Spinal cord (tissue), 10 donors: ENCODE measurements around the gene SLC25A41. TPM values are rescaled to one million over a fixed set of nuclear protein-coding genes. Genes with fewer than 3 reads are reported as not detected.

Source experiments
- DNase-seq, 6 donors: peaks; one replicate each; pipeline versions ENCODE4 v3.0.0 to v3.0.0-alpha.2; 2013 to 2015; ENCODE audit warnings: low spot score in 6 of 6, low read depth in 4 of 6
- H3K27ac ChIP-seq: one replicate; pipeline ENCODE4 v1.5.1; 2013; ENCODE audit warnings: low read depth, low read length, control low read depth
- H3K27me3 ChIP-seq: one replicate; pipeline ENCODE4 v1.6.1; 2013; ENCODE audit warnings: low read length; ENCODE audit not compliant: control insufficient read depth, insufficient read depth
- H3K36me3 ChIP-seq: one replicate; pipeline ENCODE4 v1.6.1; 2013; ENCODE audit warnings: low read length; ENCODE audit not compliant: control insufficient read depth, insufficient read depth
- H3K4me1 ChIP-seq: one replicate; pipeline ENCODE4 v1.6.1; 2013; ENCODE audit warnings: low read length; ENCODE audit not compliant: control insufficient read depth, insufficient read depth
- H3K4me3 ChIP-seq: one replicate; pipeline ENCODE4 v1.5.1; 2013; ENCODE audit warnings: low read depth, low read length, control low read depth
- H3K9me3 ChIP-seq: one replicate; pipeline ENCODE4 v1.6.1; 2013; ENCODE audit warnings: low read length; ENCODE audit not compliant: control insufficient read depth, insufficient read depth
- WGBS: methylation state at CpG from one replicate; pipeline ENCODE4 v1.1.5; 2013; ENCODE audit warnings: missing lambda C conversion rate; ENCODE audit not compliant: insufficient coverage; 5-methylcytosine and 5-hydroxymethylcytosine counted together
- polyA plus RNA-seq, 2 donors: library from polyadenylated mRNA; unstranded; fragments of 120-200 nt; gene quantifications; one replicate each; pipeline ENCODE4 v1.2.1, GENCODE V29; 2013; ENCODE audit not compliant: insufficient read length in 2 of 2
- total RNA-seq, 2 donors: library from RNA; depleted of rRNA in 1 of 2; stranded (reverse); fragments of 120-200 nt in 1 of 2; fragments of >200 nt in 1 of 2; gene quantifications; one replicate each; pipeline versions ENCODE4 v1.2.3 to v1.2.4, GENCODE V29; 2013 to 2014
- donor health status: healthy.

Gene SLC25A41
- total and polyA plus RNA-seq, 4 donors: 0.83 to 5.6 (median 3.3) TPM

DNA sequence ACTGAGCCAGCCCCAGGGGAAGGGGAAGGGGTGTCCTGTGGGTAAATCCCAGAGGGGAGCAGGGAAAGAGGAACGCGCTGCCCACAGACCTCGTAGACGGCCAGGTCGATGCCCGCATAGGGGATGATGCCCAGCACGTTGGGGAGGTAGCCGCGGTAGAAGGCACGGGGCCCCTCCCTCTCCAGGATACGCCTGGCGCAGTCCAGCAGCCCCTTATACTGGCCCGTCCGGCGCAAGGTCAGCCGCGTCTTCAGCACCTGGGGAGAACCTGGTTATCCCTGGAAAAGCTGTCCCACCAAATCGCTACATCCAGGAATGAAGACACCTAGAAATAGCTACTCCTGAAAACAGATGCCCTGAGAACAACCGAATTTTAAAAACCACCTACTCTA lies 18.7 kb upstream of the SLC25A41 start:
- WGBS: 97% methylated on average over 19 of the region's 19 CpGs
- Histone ChIP-seq H3K4me3 (no peak overlapping the region), H3K9me3 (peaks cover 8% of the 10 kb centered on the region), H3K27me3 (no peaks in the 10 kb centered on the region), H3K4me1 (no peaks in the 10 kb centered on the region), H3K36me3 (peaks cover 76% of the 10 kb centered on the region), H3K27ac (no peak overlapping the region)
- DNase-seq: no peak

DNA sequence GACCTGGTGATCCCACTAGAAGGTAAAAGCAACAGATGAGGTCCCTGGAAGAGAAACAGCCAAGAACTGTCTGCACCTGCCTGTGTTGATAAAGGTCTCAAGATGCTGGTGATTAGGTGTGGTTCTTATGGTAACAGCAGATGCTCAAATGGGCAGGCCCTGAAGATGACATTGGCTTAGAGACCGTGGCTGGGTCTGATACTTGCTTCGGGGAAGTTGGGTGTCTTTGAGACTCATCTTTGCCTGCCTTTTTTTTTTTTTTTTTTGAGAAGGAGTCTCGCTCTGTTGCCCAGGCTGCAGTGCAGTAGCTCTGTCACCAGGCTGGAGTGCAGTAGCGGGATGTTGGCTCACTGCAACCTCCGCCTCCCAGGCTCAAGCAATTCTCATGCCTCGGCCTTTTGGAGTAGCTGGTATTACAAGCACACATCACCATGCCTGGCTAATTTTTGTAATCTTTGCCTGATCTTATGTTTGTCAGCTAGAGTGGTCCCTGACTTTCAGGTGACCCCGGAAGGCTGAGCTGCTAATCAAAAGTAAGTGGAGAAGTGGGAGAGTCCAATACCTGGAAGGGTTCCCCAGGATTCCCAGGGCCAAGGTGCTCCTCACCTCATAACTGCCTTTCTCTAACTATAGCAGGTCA lies 18.1 kb upstream of the SLC25A41 start:
- peaks cover 8% of the 10 kb centered on the region for H3K9me3 ChIP-seq
- H3K4me1 ChIP-seq: no peaks in the 10 kb centered on the region
- H3K36me3 ChIP-seq: peaks cover 72% of the 10 kb centered on the region
- no peak overlapping the region for H3K4me3 ChIP-seq
- 92% methylated on average over 3 of the region's 7 CpGs for WGBS
- no peak overlapping the region for H3K27ac ChIP-seq
- H3K27me3 ChIP-seq: no peaks in the 10 kb centered on the region
- DNase-seq: no peak

DNA sequence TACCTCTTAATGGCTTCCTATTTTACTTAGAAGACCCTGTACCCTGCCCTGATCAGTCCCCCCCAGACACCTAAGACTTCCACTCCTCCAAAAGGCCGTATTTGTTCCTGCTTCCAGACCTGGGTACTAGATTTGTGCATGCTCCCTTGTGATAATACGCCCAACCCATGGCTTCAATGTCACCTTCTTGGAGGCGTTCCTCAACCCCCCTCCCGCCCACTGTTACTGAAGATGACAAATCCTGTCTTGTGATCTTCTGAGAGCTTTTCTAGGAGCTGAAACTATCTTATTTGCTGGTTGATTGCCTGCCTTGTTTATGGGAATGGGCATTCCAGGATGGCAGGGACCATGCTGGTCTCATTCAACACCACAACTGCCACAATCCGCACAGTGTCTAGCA lies 16.6 kb upstream of the SLC25A41 start:
- H3K4me3 ChIP-seq: no peak overlapping the region
- 71% methylated on average over 1 of the region's 5 CpGs for WGBS
- H3K4me1 ChIP-seq: no peaks in the 10 kb centered on the region
- no peak overlapping the region for H3K27ac ChIP-seq
- H3K27me3 ChIP-seq: no peaks in the 10 kb centered on the region
- peaks cover 8% of the 10 kb centered on the region for H3K9me3 ChIP-seq
- no peak for DNase-seq
- H3K36me3 ChIP-seq: peaks cover 66% of the 10 kb centered on the region

DNA sequence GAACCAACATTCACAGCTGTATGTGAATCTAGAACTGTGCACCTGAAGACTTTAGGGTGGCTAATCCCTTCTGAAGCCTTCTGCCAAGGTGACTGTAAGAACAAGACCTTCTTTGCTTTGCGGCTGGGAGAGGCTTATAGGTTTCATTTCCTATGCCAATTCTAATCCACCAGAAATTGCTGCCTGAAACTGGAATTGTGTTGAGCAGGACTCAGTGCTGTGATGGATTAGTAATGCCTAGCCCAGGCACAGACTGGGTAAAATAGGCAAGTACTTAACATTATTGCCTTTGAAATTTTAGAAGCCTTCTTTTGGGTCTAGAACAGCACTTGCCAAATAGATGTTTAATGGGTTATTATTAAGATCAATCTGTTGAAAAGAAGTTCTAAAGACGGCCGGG lies 14.5 kb upstream of the SLC25A41 start:
- WGBS: 85% methylated on average over 2 of the region's 3 CpGs

DNA sequence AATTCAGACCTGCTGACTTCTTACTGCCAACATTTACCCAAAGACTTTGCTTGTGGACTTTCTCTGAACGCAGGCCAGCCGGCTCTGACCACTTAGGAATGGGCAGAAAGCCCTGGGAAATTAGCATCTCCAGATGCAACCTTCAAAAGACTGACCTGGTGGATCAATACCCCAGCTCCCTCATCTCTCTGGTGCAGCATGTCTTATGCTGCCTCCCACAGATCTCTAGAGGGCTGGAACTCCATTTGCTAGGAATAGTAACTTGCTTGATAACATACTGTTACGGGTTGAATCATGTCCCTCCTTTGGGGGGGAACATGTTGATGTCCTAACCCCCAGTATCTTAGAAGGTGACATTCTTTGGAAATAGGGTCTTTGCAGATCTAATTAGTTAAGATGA lies 12.9 kb upstream of the SLC25A41 start:
- Histone ChIP-seq H3K4me1 (no peaks in the 10 kb centered on the region), H3K27ac (no peak overlapping the region), H3K4me3 (no peak overlapping the region), H3K9me3 (no peaks in the 10 kb centered on the region), H3K36me3 (peaks cover 54% of the 10 kb centered on the region), H3K27me3 (no peaks in the 10 kb centered on the region)
- DNase-seq: no peak
- 92% methylated on average over 2 of the region's 3 CpGs for WGBS

More for the DNA sequence above, 14.5 kb upstream of the SLC25A41 start:
- DNase-seq: no peak
- Histone ChIP-seq H3K4me1 (no peaks in the 10 kb centered on the region), H3K27me3 (no peaks in the 10 kb centered on the region), H3K27ac (no peak overlapping the region), H3K36me3 (peaks cover 57% of the 10 kb centered on the region), H3K9me3 (no peaks in the 10 kb centered on the region), H3K4me3 (no peak overlapping the region)

DNA sequence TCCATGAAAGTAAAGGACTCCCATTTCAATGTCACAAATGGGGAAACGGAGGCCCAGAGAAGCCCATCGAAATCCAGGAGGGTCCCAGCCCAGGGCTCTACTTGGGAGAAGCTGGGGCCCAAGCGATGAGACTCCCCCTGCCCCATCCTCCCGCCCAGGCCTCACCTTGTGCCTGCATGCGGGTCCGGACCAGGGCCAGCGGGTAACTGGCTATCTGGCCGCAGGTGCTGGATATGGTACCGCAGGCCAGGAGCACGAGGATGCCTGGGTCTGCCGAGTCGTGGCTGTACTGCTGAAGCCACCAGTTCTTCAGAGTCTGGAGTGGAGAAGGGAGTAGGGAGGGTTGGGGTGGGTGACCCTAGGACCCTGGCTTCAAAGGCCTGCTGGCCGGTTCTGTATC lies 10.4 kb upstream of the SLC25A41 start:
- H3K36me3 ChIP-seq: peaks cover 43% of the 10 kb centered on the region
- no peaks in the 10 kb centered on the region for H3K4me1 ChIP-seq
- 95% methylated on average over 13 of the region's 13 CpGs for WGBS

DNA sequence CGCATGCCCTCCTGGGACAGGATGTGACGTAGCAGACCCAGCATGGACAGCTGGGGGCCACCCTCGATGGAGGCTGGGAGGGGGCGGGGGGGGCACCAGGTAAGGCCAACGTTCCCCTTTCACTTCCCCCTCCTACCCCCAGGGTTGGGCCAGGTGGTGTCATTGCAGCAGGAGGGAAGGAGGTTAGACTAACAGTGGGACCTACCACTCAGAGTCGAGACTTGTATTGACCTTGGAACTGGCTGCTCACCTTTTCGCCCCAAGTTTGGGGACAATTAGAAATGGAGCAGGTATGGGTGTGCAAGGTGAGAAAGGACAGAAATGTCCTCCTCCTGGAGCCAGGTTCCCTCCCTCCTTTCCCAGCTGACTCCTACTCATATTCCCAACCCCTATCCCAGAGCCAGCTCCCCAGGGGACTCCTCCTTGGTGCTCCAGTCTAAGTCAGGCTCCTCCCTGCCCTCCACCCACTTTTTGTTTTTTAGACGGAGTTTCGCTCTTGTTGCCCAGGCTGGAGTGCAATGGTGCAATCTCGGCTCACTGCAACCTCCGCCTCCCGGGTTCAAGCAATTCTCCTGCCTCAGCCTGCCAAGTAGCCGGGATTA lies 8.6 kb upstream of the SLC25A41 start:
- Histone ChIP-seq H3K4me3 (no peak overlapping the region), H3K27me3 (no peaks in the 10 kb centered on the region), H3K9me3 (no peaks in the 10 kb centered on the region), H3K4me1 (no peaks in the 10 kb centered on the region), H3K27ac (no peak overlapping the region), H3K36me3 (peaks cover 41% of the 10 kb centered on the region)
- 89% methylated on average over 4 of the region's 13 CpGs for WGBS
- DNase-seq: no peak

More for the DNA sequence above, 10.4 kb upstream of the SLC25A41 start:
- H3K27me3 ChIP-seq: no peaks in the 10 kb centered on the region
- no peak overlapping the region for H3K4me3 ChIP-seq
- no peaks in the 10 kb centered on the region for H3K9me3 ChIP-seq
- no peak for DNase-seq
- no peak overlapping the region for H3K27ac ChIP-seq

DNA sequence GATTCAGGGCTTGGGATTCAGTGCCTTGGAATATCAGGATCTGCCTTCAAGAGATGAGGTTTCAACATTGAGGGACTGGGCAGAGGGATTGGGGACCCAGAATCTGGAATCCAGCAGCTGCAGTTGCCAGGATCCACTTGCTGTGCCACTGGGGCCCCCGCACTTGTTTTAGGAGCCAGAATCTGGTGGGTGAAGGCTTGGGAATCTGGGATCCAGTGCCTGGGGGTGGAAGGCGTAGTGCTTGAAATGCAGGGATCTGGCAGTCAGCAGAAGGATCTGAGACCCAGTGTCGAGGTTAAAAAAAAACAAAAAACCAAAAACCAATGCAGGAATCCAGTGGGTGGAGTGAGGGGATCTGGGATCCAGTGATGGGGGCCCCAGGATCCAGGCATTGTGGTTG lies 7.3 kb upstream of the SLC25A41 start:
- Histone ChIP-seq H3K4me3 (no peak overlapping the region), H3K4me1 (no peaks in the 10 kb centered on the region), H3K27ac (no peak overlapping the region), H3K9me3 (no peaks in the 10 kb centered on the region), H3K36me3 (peaks cover 38% of the 10 kb centered on the region), H3K27me3 (no peaks in the 10 kb centered on the region)
- WGBS: 91% methylated on average over 3 of the region's 3 CpGs
- DNase-seq: no peak

DNA sequence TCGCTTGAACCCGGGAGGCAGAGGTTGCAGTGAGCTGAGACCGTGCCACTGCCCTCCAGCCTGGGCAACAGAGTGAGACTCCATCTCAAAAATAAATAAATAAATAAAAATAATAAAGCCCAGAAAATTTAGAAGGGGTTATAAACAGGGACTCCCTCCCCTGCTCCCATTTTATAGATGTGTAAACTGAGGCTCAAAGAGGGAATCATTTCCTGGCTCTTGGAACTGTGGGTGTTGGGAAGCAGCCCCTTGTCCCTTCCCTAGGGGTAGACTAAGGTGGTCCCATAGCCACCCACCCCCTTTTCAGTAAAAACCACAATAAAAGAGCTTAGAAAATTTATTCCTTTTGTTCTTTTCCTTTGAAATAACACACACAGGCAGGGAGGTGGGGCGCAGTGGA lies 6.2 kb upstream of the SLC25A41 start:
- Histone ChIP-seq H3K27ac (no peak overlapping the region), H3K4me3 (no peak overlapping the region), H3K4me1 (no peaks in the 10 kb centered on the region), H3K36me3 (peaks cover 29% of the 10 kb centered on the region), H3K27me3 (no peaks in the 10 kb centered on the region), H3K9me3 (no peaks in the 10 kb centered on the region)
- no peak for DNase-seq
- WGBS: no CpG with 5 or more reads among the region's 4 CpGs

DNA sequence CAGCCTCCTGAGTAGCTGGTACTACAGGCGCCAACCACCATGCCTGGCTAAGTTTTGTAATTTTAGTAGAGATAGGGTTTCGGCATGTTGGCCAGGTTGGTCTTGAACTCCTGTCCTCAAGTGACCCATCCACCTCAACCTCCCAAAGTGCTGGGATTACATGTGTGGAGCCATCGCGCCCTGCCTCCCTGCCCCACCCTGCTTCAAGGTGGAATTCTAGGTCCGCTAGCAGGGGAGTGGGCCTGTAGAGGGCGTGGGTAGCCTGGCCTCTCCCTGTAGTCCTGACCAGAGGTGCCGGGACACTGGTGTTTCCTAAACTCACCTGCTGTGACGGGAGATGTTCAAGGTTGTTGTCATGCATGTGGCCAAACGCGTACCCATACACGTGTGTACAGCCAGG lies 398 bp downstream of the SLC25A41 start:
- H3K9me3 ChIP-seq: no peaks in the 10 kb centered on the region
- WGBS: 70% methylated on average over 9 of the region's 11 CpGs
- no peak overlapping the region for H3K4me3 ChIP-seq
- no peak for DNase-seq
- no peaks in the 10 kb centered on the region for H3K27me3 ChIP-seq
- H3K36me3 ChIP-seq: peaks cover 9% of the 10 kb centered on the region
- H3K4me1 ChIP-seq: no peaks in the 10 kb centered on the region
- no peak overlapping the region for H3K27ac ChIP-seq
